Measurements from ENCODE around the gene UBE2J2. TPM values are rescaled to one million over a fixed set of nuclear protein-coding genes. Genes with fewer than 3 reads are reported as not detected.

The UBE2J2 gene
- total RNA-seq, 1 experiment from 2014 or later = 52.7 TPM

- DNase-seq (ENCODE audit: low spot score) = no peak
Measured at GRCh38 chr1:1226566-1227362, 46.9 kb downstream of the UBE2J2 start.

GRCh38 chr1:1225913-1226312 is 47.7 kb downstream of the UBE2J2 start:
- no peak for DNase-seq (ENCODE audit: low spot score)

GRCh38 chr1:1225238-1225845 is 48.3 kb downstream of the UBE2J2 start:
- no peak for DNase-seq (ENCODE audit: low spot score)

GRCh38 chr1:1223891-1224290 is 49.8 kb downstream of the UBE2J2 start:
- DNase-seq (ENCODE audit: low spot score) = no peak

GRCh38 chr1:1223321-1223720 is 50.3 kb downstream of the UBE2J2 start:
- no peak for DNase-seq (ENCODE audit: low spot score)

GRCh38 chr1:1222575-1223225 is 51.0 kb downstream of the UBE2J2 start:
- no peak for DNase-seq (ENCODE audit: low spot score)

GRCh38 chr1:1221887-1222574 is 51.6 kb downstream of the UBE2J2 start:
- DNase-seq (ENCODE audit: low spot score) = no peak

GRCh38 chr1:1220197-1220596 is 53.5 kb downstream of the UBE2J2 start:
- no peak for DNase-seq (ENCODE audit: low spot score)

GRCh38 chr1:1219341-1219740 is 54.3 kb downstream of the UBE2J2 start:
- no peak for DNase-seq (ENCODE audit: low spot score)

- no peak for DNase-seq (ENCODE audit: low spot score)
Measured at GRCh38 chr1:1218524-1219200, 55.0 kb downstream of the UBE2J2 start.

- DNase-seq (ENCODE audit: low spot score) = no peak
Measured at GRCh38 chr1:1217621-1218523, 55.8 kb downstream of the UBE2J2 start.

- DNase-seq (ENCODE audit: low spot score) = no peak
Measured at GRCh38 chr1:1216770-1217620, 56.7 kb downstream of the UBE2J2 start.

GRCh38 chr1:1215881-1216605 is 57.6 kb downstream of the UBE2J2 start:
- DNase-seq (ENCODE audit: low spot score) = no peak

GRCh38 chr1:1215080-1215676 is 58.5 kb downstream of the UBE2J2 start:
- no peak for DNase-seq (ENCODE audit: low spot score)

GRCh38 chr1:1213345-1214265 is 60.0 kb downstream of the UBE2J2 start, which contains the start of gene TNFRSF4:
Gene TNFRSF4 (minus strand): TSS chr1:1214153. CDS start chr1:1214127, 26 bp downstream.
- DNase-seq (ENCODE audit: low spot score) = no peak

GRCh38 chr1:1212780-1213344 is 60.8 kb downstream of the UBE2J2 start:
- DNase-seq (ENCODE audit: low spot score) = no peak
